OCI-LY1 (cell line): ENCODE data around the gene FAM124A.

Experiments used
- EZH2 ChIP-seq: fragments of 200-600 bp; sonication (generic), shearing (Covaris generic); IDR thresholded peaks from 2 replicates; pipeline ENCODE4 v1.8.0; 2017; ENCODE audit warnings: borderline replicate concordance, mixed run types, mild to moderate bottlenecking, antibody characterized with exemption, low read length, moderate library complexity, mixed read lengths
- TF ChIP-seq, protein P1 (sequence below): fragments of 200-600 bp; sonication (generic), shearing (Covaris generic); IDR thresholded peaks from 2 replicates; pipeline ENCODE4 v1.5.1; 2017; ENCODE audit warnings: mild to moderate bottlenecking, antibody characterized with exemption, low read length, moderate library complexity, mixed read lengths

DNA sequence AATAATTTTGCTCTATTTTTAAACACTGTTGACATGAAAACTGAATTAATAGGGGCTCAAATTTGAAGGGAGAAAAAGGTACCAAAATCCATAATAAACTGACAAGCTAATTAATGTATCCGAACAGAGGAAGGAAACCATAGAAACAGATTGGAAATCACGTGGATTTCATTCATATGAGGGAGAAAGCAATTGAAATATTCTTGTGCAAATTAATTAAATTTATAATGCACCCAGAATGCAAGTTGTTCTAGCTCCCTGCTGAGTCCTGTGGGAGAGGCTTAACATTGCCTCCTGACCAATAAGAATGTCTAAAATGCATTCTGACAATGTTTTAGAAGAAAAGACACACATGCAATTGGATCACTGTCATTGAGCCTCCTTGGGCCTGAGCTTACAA lies 99.6 kb downstream of the FAM124A start:
- TF ChIP-seq EZH2 = no peak
- TF ChIP-seq, protein P1, sequence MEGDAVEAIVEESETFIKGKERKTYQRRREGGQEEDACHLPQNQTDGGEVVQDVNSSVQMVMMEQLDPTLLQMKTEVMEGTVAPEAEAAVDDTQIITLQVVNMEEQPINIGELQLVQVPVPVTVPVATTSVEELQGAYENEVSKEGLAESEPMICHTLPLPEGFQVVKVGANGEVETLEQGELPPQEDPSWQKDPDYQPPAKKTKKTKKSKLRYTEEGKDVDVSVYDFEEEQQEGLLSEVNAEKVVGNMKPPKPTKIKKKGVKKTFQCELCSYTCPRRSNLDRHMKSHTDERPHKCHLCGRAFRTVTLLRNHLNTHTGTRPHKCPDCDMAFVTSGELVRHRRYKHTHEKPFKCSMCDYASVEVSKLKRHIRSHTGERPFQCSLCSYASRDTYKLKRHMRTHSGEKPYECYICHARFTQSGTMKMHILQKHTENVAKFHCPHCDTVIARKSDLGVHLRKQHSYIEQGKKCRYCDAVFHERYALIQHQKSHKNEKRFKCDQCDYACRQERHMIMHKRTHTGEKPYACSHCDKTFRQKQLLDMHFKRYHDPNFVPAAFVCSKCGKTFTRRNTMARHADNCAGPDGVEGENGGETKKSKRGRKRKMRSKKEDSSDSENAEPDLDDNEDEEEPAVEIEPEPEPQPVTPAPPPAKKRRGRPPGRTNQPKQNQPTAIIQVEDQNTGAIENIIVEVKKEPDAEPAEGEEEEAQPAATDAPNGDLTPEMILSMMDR = no peak
